A549 (cell line): Measurements from ENCODE around the gene SPDYE4.

ENCODE experiments used
- CHD2 ChIP-seq: fragments of 150-350 bp; IDR thresholded peaks from 2 replicates; pipeline ENCODE4 v1.6.1; 2014; ENCODE audit warnings: low read length; ENCODE audit not compliant: partially characterized antibody
- EP300 ChIP-seq, 2 experiments: fragments of >200 bp; sonication (Bioruptor Twin); formaldehyde crosslinking; IDR thresholded peaks; 2 replicates in 1 of 2; 3 replicates in 1 of 2; pipeline ENCODE4 v1.6.1; 2016 to 2017
- JUNB ChIP-seq: fragments of >200 bp; sonication (Bioruptor Twin); formaldehyde crosslinking; IDR thresholded peaks from 2 replicates; pipeline ENCODE4 v1.6.1; 2016
- KDM5A ChIP-seq: fragments of 200-600 bp; sonication (generic); IDR thresholded peaks from 2 replicates; pipeline ENCODE4 v1.6.1; 2016; ENCODE audit warnings: antibody characterized with exemption, mild to moderate bottlenecking
- MAX ChIP-seq: IDR thresholded peaks from 2 replicates; pipeline ENCODE4 v1.6.1; 2012
- POLR2A ChIP-seq: IDR thresholded peaks from 2 replicates; pipeline ENCODE4 v1.6.1; 2012; ENCODE audit warnings: mild to moderate bottlenecking, low read length
- REST ChIP-seq: fragments of 200-600 bp; sonication (generic); IDR thresholded peaks from 2 replicates; pipeline ENCODE4 v1.6.1; 2016; ENCODE audit warnings: antibody characterized with exemption, mild to moderate bottlenecking, moderate library complexity
- TF ChIP-seq, protein P1 (sequence below): fragments of >200 bp; sonication (Bioruptor Twin); formaldehyde crosslinking; IDR thresholded peaks from 3 replicates; pipeline ENCODE4 v1.5.1; 2016
- TF ChIP-seq, protein P2 (sequence below): fragments of 150-350 bp; IDR thresholded peaks from 2 replicates; pipeline ENCODE4 v1.6.1; 2014; ENCODE audit warnings: low read depth, mild to moderate bottlenecking, low read length
- TF ChIP-seq, protein P3 (sequence below): IDR thresholded peaks from 2 replicates; pipeline ENCODE4 v1.6.1; 2012

DNA sequence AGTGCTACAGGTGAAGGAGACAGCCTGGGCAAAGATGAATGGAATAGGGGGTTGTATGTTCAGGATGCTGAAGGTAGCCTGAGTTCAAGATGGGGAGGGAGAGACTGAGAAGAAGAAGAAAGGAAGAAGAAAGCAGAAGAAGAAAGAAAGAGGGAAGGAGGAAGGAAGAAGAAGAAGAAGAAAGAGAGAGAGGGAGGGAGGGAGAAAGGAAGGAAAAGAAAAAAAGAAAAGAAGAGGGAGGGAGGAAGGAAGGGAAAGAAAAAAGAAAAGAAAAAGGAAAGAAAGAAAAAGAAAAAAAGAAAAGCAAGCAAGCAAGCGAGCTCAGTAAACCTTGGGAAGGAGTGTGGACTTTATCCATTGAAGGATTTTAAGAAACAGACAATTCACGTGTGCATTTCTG lies 21.6 kb downstream of the SPDYE4 start:
- no peak for TF ChIP-seq EP300 (IDR thresholded peaks at IDR 0.05)
- TF ChIP-seq MAX = no peak
- TF ChIP-seq, protein P1, sequence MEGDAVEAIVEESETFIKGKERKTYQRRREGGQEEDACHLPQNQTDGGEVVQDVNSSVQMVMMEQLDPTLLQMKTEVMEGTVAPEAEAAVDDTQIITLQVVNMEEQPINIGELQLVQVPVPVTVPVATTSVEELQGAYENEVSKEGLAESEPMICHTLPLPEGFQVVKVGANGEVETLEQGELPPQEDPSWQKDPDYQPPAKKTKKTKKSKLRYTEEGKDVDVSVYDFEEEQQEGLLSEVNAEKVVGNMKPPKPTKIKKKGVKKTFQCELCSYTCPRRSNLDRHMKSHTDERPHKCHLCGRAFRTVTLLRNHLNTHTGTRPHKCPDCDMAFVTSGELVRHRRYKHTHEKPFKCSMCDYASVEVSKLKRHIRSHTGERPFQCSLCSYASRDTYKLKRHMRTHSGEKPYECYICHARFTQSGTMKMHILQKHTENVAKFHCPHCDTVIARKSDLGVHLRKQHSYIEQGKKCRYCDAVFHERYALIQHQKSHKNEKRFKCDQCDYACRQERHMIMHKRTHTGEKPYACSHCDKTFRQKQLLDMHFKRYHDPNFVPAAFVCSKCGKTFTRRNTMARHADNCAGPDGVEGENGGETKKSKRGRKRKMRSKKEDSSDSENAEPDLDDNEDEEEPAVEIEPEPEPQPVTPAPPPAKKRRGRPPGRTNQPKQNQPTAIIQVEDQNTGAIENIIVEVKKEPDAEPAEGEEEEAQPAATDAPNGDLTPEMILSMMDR = no peak
- TF ChIP-seq CHD2 = no peak
- TF ChIP-seq, protein P2, sequence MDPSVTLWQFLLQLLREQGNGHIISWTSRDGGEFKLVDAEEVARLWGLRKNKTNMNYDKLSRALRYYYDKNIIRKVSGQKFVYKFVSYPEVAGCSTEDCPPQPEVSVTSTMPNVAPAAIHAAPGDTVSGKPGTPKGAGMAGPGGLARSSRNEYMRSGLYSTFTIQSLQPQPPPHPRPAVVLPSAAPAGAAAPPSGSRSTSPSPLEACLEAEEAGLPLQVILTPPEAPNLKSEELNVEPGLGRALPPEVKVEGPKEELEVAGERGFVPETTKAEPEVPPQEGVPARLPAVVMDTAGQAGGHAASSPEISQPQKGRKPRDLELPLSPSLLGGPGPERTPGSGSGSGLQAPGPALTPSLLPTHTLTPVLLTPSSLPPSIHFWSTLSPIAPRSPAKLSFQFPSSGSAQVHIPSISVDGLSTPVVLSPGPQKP = no peak
- no peak for TF ChIP-seq REST
- TF ChIP-seq, protein P3, sequence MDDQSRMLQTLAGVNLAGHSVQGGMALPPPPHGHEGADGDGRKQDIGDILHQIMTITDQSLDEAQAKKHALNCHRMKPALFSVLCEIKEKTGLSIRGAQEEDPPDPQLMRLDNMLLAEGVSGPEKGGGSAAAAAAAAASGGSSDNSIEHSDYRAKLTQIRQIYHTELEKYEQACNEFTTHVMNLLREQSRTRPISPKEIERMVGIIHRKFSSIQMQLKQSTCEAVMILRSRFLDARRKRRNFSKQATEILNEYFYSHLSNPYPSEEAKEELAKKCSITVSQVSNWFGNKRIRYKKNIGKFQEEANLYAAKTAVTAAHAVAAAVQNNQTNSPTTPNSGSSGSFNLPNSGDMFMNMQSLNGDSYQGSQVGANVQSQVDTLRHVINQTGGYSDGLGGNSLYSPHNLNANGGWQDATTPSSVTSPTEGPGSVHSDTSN = no peak
- no peak for TF ChIP-seq JUNB
- no peak for TF ChIP-seq POLR2A
- TF ChIP-seq KDM5A = no peak
